Choroid plexus epithelial cell (primary cell): ENCODE data around the gene CAPRIN1.
A peak's percentile ranks its signal among the peaks of the same experiment; 100 is the strongest.
"Not testable (repeated sequence)": the region's sequence is repeated elsewhere in the genome, so short reads cannot be mapped to it uniquely, and the experiment has no call there.

Experiments
- DNase-seq: peaks from one replicate; pipeline ENCODE4 v3.0.0-alpha.2; 2010; ENCODE audit warnings: low read depth
- H3K4me3 ChIP-seq: 2 replicates; pipeline ENCODE4 v1.5.1; 2011; ENCODE audit warnings: low read depth, mild to moderate bottlenecking, control low read depth, low read length, moderate library complexity
- TF ChIP-seq, protein P1 (sequence below): conservative IDR thresholded peaks from 2 replicates; pipeline ENCODE4 v1.5.1; 2011; ENCODE audit warnings: low read depth, mild to moderate bottlenecking, control low read depth, inconsistent platforms, low read length, moderate library complexity

The CAPRIN1 gene

DNA sequence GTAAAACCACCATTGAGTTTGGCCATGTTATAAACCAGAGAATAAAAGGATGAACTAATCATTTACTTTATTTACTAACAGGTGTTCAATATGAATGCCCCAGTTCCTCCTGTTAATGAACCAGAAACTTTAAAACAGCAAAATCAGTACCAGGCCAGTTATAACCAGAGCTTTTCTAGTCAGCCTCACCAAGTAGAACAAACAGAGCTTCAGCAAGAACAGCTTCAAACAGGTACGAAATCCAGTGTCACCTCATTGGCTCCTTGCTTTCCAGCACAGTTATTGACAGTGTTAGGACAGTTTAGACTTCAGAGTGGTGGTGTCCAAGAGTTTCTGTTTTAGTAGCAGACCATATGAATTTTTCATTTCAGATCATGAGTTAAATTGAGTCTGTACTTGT is 40.3 kb downstream of the CAPRIN1 start:
- TF ChIP-seq, protein P1, sequence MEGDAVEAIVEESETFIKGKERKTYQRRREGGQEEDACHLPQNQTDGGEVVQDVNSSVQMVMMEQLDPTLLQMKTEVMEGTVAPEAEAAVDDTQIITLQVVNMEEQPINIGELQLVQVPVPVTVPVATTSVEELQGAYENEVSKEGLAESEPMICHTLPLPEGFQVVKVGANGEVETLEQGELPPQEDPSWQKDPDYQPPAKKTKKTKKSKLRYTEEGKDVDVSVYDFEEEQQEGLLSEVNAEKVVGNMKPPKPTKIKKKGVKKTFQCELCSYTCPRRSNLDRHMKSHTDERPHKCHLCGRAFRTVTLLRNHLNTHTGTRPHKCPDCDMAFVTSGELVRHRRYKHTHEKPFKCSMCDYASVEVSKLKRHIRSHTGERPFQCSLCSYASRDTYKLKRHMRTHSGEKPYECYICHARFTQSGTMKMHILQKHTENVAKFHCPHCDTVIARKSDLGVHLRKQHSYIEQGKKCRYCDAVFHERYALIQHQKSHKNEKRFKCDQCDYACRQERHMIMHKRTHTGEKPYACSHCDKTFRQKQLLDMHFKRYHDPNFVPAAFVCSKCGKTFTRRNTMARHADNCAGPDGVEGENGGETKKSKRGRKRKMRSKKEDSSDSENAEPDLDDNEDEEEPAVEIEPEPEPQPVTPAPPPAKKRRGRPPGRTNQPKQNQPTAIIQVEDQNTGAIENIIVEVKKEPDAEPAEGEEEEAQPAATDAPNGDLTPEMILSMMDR, result no peak
- H3K4me3 ChIP-seq, result no peak overlapping the region
- DNase-seq, result no peak

DNA sequence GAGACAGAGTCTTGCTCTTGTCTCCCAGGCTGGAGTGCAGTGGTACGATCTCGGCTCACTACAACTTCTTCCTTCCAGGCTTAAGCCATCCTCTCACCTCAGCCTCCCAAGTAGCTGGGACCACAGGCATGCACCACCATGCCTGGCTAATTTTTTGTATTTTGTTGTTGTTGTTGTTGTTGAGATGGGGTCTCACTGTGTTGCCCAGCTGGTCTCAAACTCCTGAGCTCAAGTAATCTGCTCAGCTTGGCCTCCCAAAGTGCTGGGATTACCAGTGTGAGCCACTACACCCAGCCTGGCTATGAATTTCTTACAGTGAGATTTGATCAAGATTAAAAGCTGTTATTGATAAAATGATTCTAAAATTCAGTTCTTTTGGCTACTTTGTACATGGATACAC is 43.4 kb downstream of the CAPRIN1 start:
- not testable (repeated sequence) for DNase-seq, H3K4me3 ChIP-seq

DNA sequence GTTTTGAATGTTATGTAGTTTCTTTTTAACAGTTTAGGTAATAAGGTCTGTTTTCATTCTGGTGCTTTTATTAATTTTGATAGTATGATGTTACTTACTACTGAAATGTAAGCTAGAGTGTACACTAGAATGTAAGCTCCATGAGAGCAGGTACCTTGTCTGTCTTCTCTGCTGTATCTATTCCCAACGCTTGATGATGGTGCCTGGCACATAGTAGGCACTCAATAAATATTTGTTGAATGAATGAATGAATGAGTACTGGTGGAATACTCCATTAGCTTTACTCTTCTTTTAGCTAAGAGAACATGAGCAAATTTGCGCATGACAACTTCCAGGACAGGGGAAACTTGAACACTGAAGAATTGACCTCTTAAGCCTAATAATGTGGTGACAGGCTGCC is 47.3 kb downstream of the CAPRIN1 start:
- H3K4me3 ChIP-seq, result no peak overlapping the region
- TF ChIP-seq, protein P1, result no peak
- DNase-seq, result no peak

DNA sequence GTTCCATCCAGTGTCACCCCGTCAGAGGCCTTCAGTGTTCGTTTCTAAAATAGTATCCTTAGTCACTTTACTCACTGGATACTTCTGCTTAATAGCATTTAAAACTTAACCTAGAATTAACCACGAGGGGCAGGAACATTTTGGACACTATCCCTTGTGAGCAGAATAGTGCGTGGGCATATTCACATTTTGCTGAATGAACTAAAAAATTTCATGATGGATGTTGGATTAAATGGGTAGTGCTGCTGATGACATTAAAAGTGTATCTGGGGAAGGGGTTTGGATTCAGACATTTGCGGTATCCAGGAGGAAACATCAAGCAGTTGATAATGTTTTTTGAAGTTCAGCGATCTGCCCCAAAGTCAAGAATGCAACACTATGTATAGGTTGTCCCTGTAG is 53.1 kb downstream of the CAPRIN1 start:
- peak overlapping the region; percentile 68 for H3K4me3 ChIP-seq
- no peak for DNase-seq
- TF ChIP-seq, protein P1, result no peak

DNA sequence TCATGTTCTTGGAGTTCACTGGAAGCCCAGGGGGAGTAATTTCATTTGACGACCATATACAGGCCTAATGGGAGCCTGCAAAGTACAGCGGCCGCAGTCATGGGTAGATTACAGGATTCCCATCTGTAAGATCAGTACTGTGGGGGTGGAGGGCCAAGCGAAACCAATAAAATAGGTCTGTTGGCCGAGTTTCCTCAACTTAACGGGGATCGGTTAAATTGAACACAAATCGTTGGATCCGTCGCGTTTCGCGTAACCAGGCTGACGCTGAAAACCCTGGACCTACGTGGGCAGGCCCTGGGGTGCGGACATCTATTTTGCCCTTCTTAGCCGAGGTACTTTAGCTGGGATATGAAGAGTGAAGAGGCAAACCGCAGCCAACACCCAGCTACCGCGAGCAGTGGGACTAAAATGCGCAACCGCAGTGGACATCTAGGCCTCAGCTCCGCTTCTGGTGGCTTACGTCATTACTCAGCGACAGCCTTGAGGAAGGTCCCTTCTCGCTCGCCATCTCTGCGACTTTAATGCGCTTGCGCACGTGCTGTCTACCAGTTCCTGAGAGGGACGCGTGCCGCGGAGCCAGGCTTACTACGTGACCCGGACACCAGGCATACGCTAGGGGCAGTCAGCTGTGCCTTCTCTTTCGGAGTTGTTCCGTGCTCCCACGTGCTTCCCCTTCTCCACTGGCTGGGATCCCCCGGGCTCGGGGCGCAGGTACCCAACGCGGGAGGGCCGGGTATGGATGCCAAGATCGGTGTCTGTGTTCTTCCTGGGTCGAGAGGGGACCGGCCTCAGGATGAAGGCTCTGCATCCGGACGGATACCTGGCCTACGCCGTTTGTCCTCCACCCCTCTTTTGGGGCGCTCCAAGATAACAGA is 53.8 kb downstream of the CAPRIN1 start, which contains the start of gene NAT10:
Gene NAT10 (plus strand): TSS at position 551 of the 878 bp plus-strand sequence. CDS start 2,597 bp downstream, outside the sequence.
- DNase-seq, result peak; percentile 99
- peak within 1 kb of the TSS; percentile 68 for H3K4me3 ChIP-seq
- TF ChIP-seq, protein P1, result peak; percentile 0

DNA sequence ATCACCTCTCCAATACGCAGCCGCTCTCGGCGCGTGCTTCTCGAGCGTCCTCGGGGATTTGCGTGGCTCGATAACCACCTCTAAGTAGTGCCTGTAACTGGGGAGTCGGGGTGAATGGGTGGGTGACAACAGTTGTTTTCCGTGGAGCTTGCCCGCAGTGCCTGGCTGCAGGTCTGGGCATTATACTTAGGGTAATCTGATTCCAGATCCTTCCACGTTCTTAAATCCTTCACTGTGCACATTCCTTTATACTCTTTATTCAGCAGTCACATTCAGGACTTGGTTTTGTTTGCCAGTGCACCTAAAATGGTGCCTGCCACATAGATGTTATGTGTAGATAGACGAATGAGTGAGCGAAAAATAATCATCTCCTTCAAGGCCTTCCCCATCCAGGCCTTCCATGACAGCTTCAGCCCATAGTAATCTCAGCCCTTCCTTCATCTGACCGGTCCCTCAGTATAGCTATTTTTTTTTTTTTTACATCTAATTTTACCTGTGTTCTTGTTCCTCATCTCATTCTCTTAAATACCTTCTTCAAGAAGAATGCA is 54.5 kb downstream of the CAPRIN1 start:
- DNase-seq, result peak; percentile 49
- H3K4me3 ChIP-seq, result peak overlapping the region; percentile 68

DNA sequence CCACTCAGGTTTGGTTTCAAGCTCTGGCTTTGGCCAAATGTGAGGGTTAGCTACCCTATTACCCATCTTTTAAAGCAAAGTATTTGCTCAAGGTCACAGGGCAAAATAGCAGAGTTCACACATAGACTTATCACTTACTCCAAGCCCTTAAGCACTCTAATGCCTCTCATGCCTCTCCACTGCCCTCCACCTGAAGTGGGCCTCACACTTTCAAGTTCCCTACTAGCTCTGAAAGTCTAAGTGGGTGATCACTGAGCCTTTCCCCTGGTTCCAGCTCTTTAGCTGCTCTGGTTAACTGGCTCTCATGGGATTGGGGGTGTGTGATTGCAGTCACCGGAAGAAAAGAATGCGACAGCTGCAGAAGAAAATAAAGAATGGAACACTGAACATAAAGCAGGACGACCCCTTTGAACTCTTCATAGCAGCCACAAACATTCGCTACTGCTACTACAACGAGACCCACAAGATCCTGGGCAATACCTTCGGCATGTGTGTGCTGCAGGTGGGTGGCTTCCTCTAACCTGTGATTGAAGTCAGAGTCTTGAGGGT is 60.3 kb downstream of the CAPRIN1 start:
- no peak for DNase-seq
- TF ChIP-seq, protein P1, result no peak
- no peak overlapping the region for H3K4me3 ChIP-seq

More for the DNA sequence above, 54.5 kb downstream of the CAPRIN1 start:
- TF ChIP-seq, protein P1, result no peak
